WTC11 (cell line): ENCODE results near the gene RAB10. TPM values are rescaled to one million over a fixed set of nuclear protein-coding genes. Genes with fewer than 3 reads are reported as not detected.

Experiments
- ATAC-seq: fragments of 200-7000 bp; cut with Tn5 transposase; 2 replicates; pipeline ENCODE4 v1.10.0; 2021; ENCODE audit warnings: mild to moderate bottlenecking, moderate library complexity
- CTCF ChIA-PET: fragments of 300-600 bp; sonication (Branson Sonifier 250); formaldehyde crosslinking; loops from one replicate; lab custom pipeline; 2021; ENCODE audit warnings: antibody characterized with exemption; lab: Charles Lee
- POLR2A ChIA-PET: fragments of 350-600 bp; sonication (Branson Sonifier 250); formaldehyde crosslinking; loops from one replicate; lab custom pipeline; 2021; ENCODE audit warnings: antibody characterized with exemption; lab: Charles Lee
- DNase-seq: peaks from one replicate; pipeline ENCODE4 v3.0.0; 2021; ENCODE audit warnings: low spot score
- H3K27ac Mint-ChIP-seq: 2 replicates; pipeline ENCODE4 v1.8.0; 2021; ENCODE audit warnings: mixed read lengths
- H3K27me3 Mint-ChIP-seq: 2 replicates; pipeline ENCODE4 v1.8.0; 2021; ENCODE audit warnings: low read depth, mild to moderate bottlenecking, moderate library complexity, mixed read lengths
- H3K36me3 Mint-ChIP-seq: 2 replicates; pipeline ENCODE4 v1.8.0; 2021; ENCODE audit warnings: mixed read lengths
- H3K4me1 Mint-ChIP-seq: 2 replicates; pipeline ENCODE4 v1.8.0; 2022; ENCODE audit warnings: mixed read lengths
- H3K4me3 Mint-ChIP-seq: 2 replicates; pipeline ENCODE4 v1.8.0; 2021; ENCODE audit warnings: mild to moderate bottlenecking, moderate library complexity, mixed read lengths
- H3K9me3 Mint-ChIP-seq: 2 replicates; pipeline ENCODE4 v1.8.0; 2021; ENCODE audit warnings: mixed read lengths
- AR ChIP-seq: fragments of 250-450 bp; sonication (Bioruptor Pico); IDR thresholded peaks from 2 replicates; pipeline ENCODE4 v1.9.0; 2021; ENCODE audit warnings: mild to moderate bottlenecking
- CDX4 ChIP-seq: fragments of 250-450 bp; sonication (Bioruptor Pico); IDR thresholded peaks from 2 replicates; pipeline ENCODE4 v1.9.0; 2021; ENCODE audit warnings: moderate library complexity, mild to moderate bottlenecking, inconsistent platforms, borderline replicate concordance
- FOXP1 ChIP-seq: sonication (generic); formaldehyde crosslinking; IDR thresholded peaks from 2 replicates; pipeline ENCODE4 v1.8.0; 2022; ENCODE audit warnings: missing genetic modification reagents, mild to moderate bottlenecking, moderate library complexity, borderline replicate concordance
- GABPB1 ChIP-seq: sonication (generic); formaldehyde crosslinking; IDR thresholded peaks from 2 replicates; pipeline ENCODE4 v1.8.1; 2023; ENCODE audit warnings: mild to moderate bottlenecking, missing genetic modification reagents
- IRF1 ChIP-seq: sonication (generic); formaldehyde crosslinking; IDR thresholded peaks from 2 replicates; pipeline ENCODE4 v1.8.0; 2023; ENCODE audit warnings: missing genetic modification reagents
- PREB ChIP-seq: sonication (generic); formaldehyde crosslinking; IDR thresholded peaks from 2 replicates; pipeline ENCODE4 v1.8.1; 2022; ENCODE audit warnings: mild to moderate bottlenecking, missing genetic modification reagents, moderate library complexity, borderline replicate concordance
- RELA ChIP-seq: sonication (generic); formaldehyde crosslinking; IDR thresholded peaks from 2 replicates; pipeline ENCODE4 v1.8.1; 2022; ENCODE audit warnings: missing genetic modification reagents, mild to moderate bottlenecking, borderline replicate concordance
- RORB ChIP-seq: fragments of 250-450 bp; sonication (Bioruptor Pico); IDR thresholded peaks from 2 replicates; pipeline ENCODE4 v1.9.0; 2021; ENCODE audit warnings: mild to moderate bottlenecking
- SMAD3 ChIP-seq: sonication (generic); formaldehyde crosslinking; IDR thresholded peaks from 2 replicates; pipeline ENCODE4 v1.8.0; 2022; ENCODE audit warnings: missing genetic modification reagents, mild to moderate bottlenecking, borderline replicate concordance
- TCF7 ChIP-seq: sonication (generic); formaldehyde crosslinking; IDR thresholded peaks from 2 replicates; pipeline ENCODE4 v1.8.0; 2022; ENCODE audit warnings: mild to moderate bottlenecking, low read depth, missing genetic modification reagents, moderate library complexity
- ZNF138 ChIP-seq: sonication (generic); formaldehyde crosslinking; conservative IDR thresholded peaks from 2 replicates; pipeline ENCODE4 v1.8.1; 2022; ENCODE audit warnings: mild to moderate bottlenecking, moderate library complexity, missing genetic modification reagents
- ZNF396 ChIP-seq: fragments of 250-450 bp; sonication (Bioruptor Pico); IDR thresholded peaks from 2 replicates; pipeline ENCODE4 v1.8.0; 2021; ENCODE audit warnings: mild to moderate bottlenecking, moderate library complexity, borderline replicate concordance
- total RNA-seq: library from RNA; stranded (reverse); gene quantifications from 3 replicates; pipeline ENCODE4 v1.2.3, GENCODE V29; 2021

The RAB10 gene
- total RNA-seq, 1 experiment from 2014 or later = 127 TPM

GRCh38 chr2:26072925-26073768, 39.3 kb downstream of the RAB10 start:
- ChIA-PET POLR2A (interaction anchor here (0.5 to 1.1 kb wide), 3 partner anchors 19 to 195 kb away, joined by 3 to 5 read pairs (median 3); partner anchors contain the start of genes ASXL2 and RAB10), CTCF (interaction anchor here (1.0 to 2.7 kb wide), 4 partner anchors 13 to 82 kb away, joined by 3 to 15 read pairs (median 6); no protein-coding TSS in a partner anchor)
- Mint-ChIP-seq H3K4me1 (peaks cover 58% of the 10 kb centered on the region), H3K36me3 (peaks cover 5% of the 10 kb centered on the region; the same call in 1 of the 2 replicates), H3K27ac (peak overlapping the region; percentile 67), H3K4me3 (no peak overlapping the region), H3K9me3 (peaks cover 4% of the 10 kb centered on the region; the same call in 1 of the 2 replicates), H3K27me3 (no peaks in the 10 kb centered on the region)
- DNase-seq (no peak), ATAC-seq (peak; percentile 74)
- no peak for TF ChIP-seq ZNF138
- TF ChIP-seq GABPB1 = peak; percentile 27; the same call in 1 of the 2 replicates

- H3K4me1 Mint-ChIP-seq = peaks cover 52% of the 10 kb centered on the region
- POLR2A ChIA-PET = interaction anchor here (1.1 kb wide), 1 partner anchor 39 kb away, joined by 5 read pairs; the partner anchor contains the start of gene RAB10
- H3K27ac Mint-ChIP-seq = peak overlapping the region; percentile 67
- CTCF ChIA-PET = interaction anchor here (1.0 to 2.7 kb wide), 3 partner anchors 12 to 82 kb away, joined by 3 to 15 read pairs (median 8); no protein-coding TSS in a partner anchor
- peaks cover 10% of the 10 kb centered on the region for H3K9me3 Mint-ChIP-seq
- no peaks in the 10 kb centered on the region for H3K27me3 Mint-ChIP-seq
- TF ChIP-seq RORB (CRISPR knock-in tag) = no peak
- no peak overlapping the region for H3K4me3 Mint-ChIP-seq
- ATAC-seq (no peak), DNase-seq (no peak)
- H3K36me3 Mint-ChIP-seq = peaks cover 12% of the 10 kb centered on the region
Observed at GRCh38 chr2:26073830-26074229, 39.9 kb downstream of the RAB10 start.

GRCh38 chr2:26074676-26075075, 40.8 kb downstream of the RAB10 start:
- Mint-ChIP-seq H3K9me3 (peaks cover 17% of the 10 kb centered on the region), H3K4me3 (no peak overlapping the region), H3K27ac (peak overlapping the region; percentile 51), H3K4me1 (peaks cover 48% of the 10 kb centered on the region), H3K27me3 (no peaks in the 10 kb centered on the region), H3K36me3 (peaks cover 20% of the 10 kb centered on the region)
- CTCF ChIA-PET = interaction anchor here (0.9 to 2.7 kb wide), 3 partner anchors 11 to 83 kb away, joined by 3 to 15 read pairs (median 8); no protein-coding TSS in a partner anchor
- ATAC-seq = no peak
- POLR2A ChIA-PET = interaction anchor here (0.6 kb wide), 1 partner anchor 27 kb away, joined by 3 read pairs; no protein-coding TSS in a partner anchor
- no peak for DNase-seq
- TF ChIP-seq RELA (no peak), IRF1 (CRISPR knock-in tag) (no peak), ZNF396 (no peak), CDX4 (CRISPR knock-in tag) (no peak), FOXP1 (CRISPR knock-in tag) (no peak), SMAD3 (no peak), AR (no peak), TCF7 (CRISPR knock-in tag) (no peak), PREB (no peak)
